ENCODE data around the gene PEX10.

Gene PEX10

GRCh38 chr1:2427051-2427450 is 14.7 kb upstream of the PEX10 start:
- FAIRE-seq, result no peak
- no peak for DNase-seq (ENCODE audit: insufficient read length, low spot score)

GRCh38 chr1:2426540-2426939 is 14.2 kb upstream of the PEX10 start:
- DNase-seq (ENCODE audit: insufficient read length, low spot score) (no peak), FAIRE-seq (no peak)

GRCh38 chr1:2425892-2426291 is 13.5 kb upstream of the PEX10 start:
- FAIRE-seq (no peak), DNase-seq (ENCODE audit: insufficient read length, low spot score) (no peak)

GRCh38 chr1:2422523-2422922 is 10.2 kb upstream of the PEX10 start:
- FAIRE-seq (no peak), DNase-seq (ENCODE audit: insufficient read length, low spot score) (no peak)

- no peak for FAIRE-seq
- DNase-seq (ENCODE audit: insufficient read length, low spot score), result no peak
These were observed 7.1 kb upstream of the PEX10 start for GRCh38 chr1:2419416-2419815.

GRCh38 chr1:2418791-2419320 is 6.5 kb upstream of the PEX10 start:
- FAIRE-seq (no peak), DNase-seq (ENCODE audit: insufficient read length, low spot score) (no peak)

GRCh38 chr1:2417833-2418225 is 5.5 kb upstream of the PEX10 start:
- FAIRE-seq (no peak), DNase-seq (ENCODE audit: insufficient read length, low spot score) (no peak)

GRCh38 chr1:2417083-2417832 is 4.9 kb upstream of the PEX10 start:
- FAIRE-seq, result no peak
- no peak for DNase-seq (ENCODE audit: insufficient read length, low spot score)

GRCh38 chr1:2416403-2416802 is 4.0 kb upstream of the PEX10 start:
- FAIRE-seq (no peak), DNase-seq (ENCODE audit: insufficient read length, low spot score) (no peak)

- FAIRE-seq (no peak), DNase-seq (ENCODE audit: insufficient read length, low spot score) (no peak)
These were observed 3.4 kb upstream of the PEX10 start for GRCh38 chr1:2415801-2416208.

GRCh38 chr1:2415337-2415736 is 3.0 kb upstream of the PEX10 start:
- DNase-seq (ENCODE audit: insufficient read length, low spot score), result no peak
- FAIRE-seq, result no peak

- FAIRE-seq, result peak; percentile 63
- DNase-seq (ENCODE audit: insufficient read length, low spot score), result peak; percentile 73
These were observed 2.1 kb upstream of the PEX10 start for GRCh38 chr1:2414297-2414958.

GRCh38 chr1:2413495-2414296 is 1.3 kb upstream of the PEX10 start:
- no peak for FAIRE-seq
- DNase-seq (ENCODE audit: insufficient read length, low spot score), result no peak

GRCh38 chr1:2412773-2413494 is 570 bp upstream of the PEX10 start:
- DNase-seq (ENCODE audit: insufficient read length, low spot score) (no peak), FAIRE-seq (no peak)

- no peak for FAIRE-seq
- DNase-seq (ENCODE audit: insufficient read length, low spot score), result peak; percentile 20
These were observed 466 bp downstream of the PEX10 start for GRCh38 chr1:2411801-2412394.

GRCh38 chr1:2409745-2410144 is 2.6 kb downstream of the PEX10 start:
- DNase-seq (ENCODE audit: insufficient read length, low spot score) (no peak), FAIRE-seq (no peak)

- FAIRE-seq, result no peak
- DNase-seq (ENCODE audit: insufficient read length, low spot score), result no peak
These were observed 3.5 kb downstream of the PEX10 start for GRCh38 chr1:2408859-2409276.

- no peak for FAIRE-seq
- DNase-seq (ENCODE audit: insufficient read length, low spot score), result no peak
These were observed 3.9 kb downstream of the PEX10 start for GRCh38 chr1:2408456-2408855.

- no peak for DNase-seq (ENCODE audit: insufficient read length, low spot score)
- FAIRE-seq, result no peak
These were observed 4.4 kb downstream of the PEX10 start for GRCh38 chr1:2407991-2408275.

GRCh38 chr1:2407166-2407990 is 5.0 kb downstream of the PEX10 start:
- DNase-seq (ENCODE audit: insufficient read length, low spot score), result no peak
- FAIRE-seq, result no peak
